Measurements from ENCODE around the gene CEMIP.
"Not testable (repeated sequence)": the region's sequence is repeated elsewhere in the genome, so short reads cannot be mapped to it uniquely, and the experiment has no call there.

CEMIP gene

DNA sequence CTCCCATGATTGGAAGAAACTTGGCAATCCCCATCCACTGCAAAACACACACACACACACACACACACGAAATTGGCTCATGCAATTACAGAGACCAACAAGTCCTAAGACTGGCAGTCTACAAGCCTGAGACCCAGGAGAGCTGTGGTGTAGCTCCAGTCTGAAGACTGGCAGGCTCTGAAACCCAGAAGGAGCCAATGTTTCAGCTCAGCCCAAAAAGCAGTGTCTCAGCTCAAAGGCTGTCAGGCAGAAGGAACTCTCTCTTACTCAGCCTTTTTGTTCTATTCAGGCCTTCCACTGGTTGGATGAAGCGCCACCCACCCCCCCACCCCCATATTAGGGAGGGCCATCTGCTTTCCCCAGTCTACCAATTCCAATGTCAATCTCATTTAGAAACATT is 178.4 kb downstream of the CEMIP start:
- DNase-seq, result no peak

DNA sequence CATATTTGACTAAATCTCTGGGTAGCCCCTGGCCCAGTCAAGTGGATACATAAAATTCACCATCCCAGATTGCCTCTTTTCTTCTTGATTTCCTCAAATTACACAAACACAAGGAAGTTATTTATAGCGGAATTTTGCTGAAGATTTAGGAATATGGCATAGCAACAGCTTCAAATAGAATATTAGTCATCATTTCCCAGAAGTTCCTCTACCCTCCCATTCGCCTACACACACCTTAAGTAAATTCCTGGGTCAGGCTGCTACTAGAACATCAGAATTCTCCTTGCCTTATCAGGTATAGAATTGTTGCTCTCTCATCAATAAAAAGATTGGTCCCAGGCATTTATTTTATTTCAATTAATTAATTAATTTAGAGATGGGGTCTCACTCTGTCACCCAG is 178.8 kb downstream of the CEMIP start:
- DNase-seq, result no peak

DNA sequence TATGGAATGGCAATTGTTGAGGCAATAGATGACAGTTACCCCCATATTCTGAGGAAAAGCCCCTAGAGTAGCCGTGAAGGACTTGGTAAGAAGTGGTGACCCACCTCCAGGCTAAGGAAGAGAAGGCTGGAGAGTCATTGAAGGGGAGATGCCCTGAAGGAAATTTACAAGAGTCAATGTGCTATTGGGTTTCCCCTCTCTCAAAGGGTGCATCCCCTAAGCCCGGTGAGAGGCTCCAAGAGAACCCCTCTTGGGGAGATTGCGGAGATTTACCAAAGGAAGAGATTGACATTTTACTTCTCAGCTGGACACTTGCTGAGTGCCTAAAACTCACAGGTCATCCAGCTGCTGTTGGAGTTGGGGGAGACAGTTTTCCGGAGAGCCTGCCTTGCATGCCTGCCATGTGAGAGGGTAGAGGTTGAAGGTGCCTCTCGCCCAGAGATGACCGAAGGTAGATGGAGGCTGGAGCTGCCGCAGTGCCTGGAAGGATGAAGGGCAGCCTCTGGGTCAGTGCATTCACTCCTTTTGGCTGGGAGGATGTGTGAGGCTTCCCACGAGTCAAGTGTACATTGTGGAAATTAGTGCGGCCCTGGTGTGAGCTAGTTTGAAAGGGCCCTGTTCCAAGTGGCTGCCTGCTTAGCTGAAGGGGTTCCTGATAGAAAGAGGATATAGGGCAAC is 179.8 kb downstream of the CEMIP start:
- no peak for DNase-seq

DNA sequence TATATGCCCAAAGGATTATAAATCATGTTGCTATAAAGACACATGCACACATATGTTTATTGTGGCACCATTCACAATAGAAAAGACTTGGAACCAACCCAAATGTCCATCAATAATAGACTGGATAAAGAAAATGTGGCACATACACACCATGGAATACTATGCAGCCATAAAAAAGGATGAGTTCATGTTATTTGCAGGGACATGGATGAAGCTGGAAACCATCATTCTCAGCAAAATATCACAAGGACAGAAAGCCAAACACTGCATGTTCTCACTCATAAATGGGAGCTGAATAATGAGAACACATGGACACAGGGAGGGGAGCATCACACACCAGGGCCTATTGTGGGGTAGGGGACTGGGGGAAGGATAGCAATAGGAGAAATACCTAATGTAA is 186.3 kb downstream of the CEMIP start:
- not testable (repeated sequence) for DNase-seq

DNA sequence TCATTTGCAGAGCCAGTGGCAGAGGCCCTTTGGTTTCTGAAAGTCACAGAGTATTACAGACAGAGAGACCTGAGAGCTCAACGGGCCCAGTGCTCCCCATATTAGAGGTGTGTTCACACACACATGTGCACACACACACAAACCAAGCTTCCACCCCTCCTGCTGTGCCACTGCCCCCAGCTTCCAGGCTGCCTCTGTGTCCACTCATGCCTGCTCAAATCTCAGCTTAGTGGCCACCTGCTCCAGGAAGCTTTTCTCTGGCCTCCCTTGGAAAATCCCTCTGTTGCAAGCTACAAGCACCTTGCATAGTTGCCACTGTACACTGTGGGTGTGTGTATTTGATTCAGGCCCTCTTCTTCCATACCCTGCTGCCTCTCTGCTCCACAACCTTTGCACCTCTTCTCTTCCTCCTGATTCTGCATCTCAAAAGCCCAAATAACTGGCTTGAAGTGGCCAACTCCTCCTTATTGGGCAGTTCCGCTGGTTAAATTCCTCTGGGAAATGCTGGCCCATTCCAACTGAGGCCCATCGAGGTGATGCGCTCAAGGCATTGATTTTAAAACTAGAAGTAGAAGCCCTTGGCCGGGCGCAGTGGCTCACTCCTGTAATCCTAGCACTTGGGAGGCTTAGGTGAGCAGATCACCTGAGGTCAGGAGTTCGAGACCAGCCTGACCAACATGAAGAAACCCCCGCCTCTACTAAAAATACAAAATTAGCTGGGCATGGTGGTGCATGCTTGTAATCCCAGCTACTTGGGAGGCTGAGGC is 187.4 kb downstream of the CEMIP start:
- no peak for DNase-seq

DNA sequence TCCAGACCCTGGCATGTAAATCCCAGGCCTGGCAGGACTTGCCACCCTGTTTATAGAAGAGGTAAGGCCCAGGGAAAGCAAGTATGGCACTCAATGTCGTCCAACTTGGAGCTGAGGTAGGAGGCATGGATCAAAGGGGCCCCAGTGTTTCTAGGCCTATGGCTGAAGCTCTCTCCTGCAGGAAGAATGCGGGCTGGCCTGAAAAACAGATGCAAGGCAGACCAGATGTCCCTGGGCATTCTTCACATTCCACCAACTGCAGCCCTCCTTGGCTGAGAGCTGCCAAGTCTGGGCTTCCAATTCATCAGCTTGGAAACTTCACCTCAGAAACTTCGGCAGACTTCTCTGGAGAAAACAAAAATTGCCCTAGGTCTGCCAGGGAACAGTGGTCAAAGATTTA is 188.3 kb downstream of the CEMIP start:
- no peak for DNase-seq

DNA sequence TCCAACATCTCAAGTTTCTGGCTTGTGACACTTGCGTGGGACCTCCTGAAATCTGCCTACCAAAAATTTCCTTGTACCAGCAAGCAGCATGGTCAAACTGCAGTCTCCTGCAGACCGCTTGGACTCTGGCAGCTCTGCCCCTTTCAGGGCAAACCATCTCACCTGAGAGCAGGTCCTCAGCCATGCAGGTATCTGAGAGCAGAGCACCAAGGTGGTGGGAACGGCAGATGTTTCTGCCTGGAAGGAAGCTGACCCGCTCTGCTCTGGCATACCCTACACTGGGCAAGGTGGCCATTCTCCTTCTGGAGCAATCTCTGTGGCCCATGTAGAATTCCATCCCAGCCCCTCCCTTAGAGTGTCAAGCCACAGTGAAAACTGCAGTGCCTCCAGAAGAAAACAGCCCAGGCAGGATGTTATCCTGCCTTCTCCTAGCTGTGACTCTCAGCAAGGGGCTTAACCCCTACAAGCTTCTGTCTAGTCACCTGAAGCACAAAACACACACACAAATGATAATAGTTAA is 188.9 kb downstream of the CEMIP start:
- no peak for DNase-seq

DNA sequence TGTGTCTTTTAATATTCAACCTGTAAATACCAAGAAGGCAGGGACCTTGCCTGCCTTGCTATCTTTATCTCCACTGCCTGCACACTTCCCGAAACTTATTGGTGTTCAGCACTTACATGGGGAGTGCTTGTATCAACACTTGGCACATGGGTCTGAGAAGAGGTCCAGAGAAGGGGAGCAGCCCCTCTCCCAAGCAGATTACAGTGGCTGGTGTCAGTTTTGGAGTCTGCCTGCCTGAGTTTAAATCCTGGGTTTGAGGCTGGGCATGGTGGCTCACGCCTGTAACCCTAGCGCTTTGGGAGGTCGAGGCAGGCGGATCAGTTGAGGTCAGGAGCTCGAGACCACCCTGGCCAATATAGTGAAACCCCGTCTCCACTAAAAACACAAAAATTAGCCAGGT is 190.1 kb downstream of the CEMIP start:
- no peak for DNase-seq

DNA sequence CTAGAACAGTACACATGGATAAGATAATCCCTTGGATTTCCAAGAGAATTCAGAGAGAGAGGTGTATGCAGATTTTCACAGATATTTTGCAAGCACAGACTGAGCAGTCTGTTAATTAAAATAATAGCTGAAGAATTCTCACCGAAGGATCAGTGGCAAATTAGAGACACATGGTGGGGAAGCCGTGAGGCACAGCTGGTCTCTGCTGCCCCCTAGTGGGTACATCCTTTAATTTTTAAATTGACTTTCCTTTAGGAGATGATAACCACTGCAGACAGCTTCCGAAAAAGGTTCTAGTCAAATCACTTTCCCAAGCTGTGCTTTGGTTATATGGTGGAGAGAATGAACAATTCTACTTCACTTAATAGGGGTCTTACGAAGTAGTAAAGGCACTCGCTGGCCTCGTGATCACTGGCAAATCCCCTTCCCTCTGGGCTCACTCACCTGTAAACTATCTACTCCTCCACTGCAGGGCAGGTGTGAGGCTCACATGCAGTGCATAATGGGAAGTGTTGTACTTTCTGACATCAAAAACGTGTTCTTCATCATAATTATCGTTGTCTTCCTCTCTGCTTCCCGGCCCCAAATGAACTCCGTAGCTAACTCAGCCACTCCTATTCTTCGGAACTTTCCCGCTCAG is 191.0 kb downstream of the CEMIP start:
- peak; percentile 28 to 78 for DNase-seq

DNA sequence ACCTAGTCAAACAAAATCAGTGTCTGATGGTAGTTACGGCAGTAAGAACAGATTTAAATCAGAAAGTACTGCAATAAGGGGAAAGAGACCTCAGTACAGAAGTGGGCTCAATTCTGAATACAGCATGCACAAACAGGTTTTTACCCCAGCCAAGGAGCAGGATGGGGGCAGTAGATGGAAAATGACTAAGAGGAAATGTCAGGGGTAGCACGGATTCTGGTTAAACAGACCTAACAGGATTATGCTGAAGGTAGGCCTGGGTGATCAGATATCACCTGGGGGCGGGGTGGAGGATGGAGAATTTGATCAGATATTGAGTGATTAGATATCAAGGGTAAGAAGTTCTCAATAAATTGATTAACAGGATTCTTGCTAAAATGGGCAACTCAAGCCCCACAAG is 191.5 kb downstream of the CEMIP start:
- DNase-seq, result no peak

DNA sequence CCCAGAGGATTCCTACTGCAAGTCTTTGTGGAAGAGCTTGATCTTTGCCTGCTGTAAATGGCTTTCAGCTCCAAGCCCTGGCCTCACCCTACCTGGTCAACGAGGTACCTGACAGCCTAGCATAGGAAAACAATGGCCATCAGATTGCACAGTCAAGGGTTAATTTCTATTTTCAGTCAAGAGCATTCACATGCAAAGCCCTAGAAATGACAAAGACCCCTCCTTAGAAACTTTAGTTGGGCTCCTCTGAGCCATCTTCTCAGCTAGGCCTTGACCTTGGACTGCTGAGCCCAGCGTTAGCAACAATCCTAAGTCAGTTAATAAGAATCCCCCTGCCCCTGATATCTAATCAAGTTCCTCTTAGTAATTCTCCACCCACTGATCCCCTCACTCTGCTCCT is 192.0 kb downstream of the CEMIP start:
- DNase-seq, result no peak

DNA sequence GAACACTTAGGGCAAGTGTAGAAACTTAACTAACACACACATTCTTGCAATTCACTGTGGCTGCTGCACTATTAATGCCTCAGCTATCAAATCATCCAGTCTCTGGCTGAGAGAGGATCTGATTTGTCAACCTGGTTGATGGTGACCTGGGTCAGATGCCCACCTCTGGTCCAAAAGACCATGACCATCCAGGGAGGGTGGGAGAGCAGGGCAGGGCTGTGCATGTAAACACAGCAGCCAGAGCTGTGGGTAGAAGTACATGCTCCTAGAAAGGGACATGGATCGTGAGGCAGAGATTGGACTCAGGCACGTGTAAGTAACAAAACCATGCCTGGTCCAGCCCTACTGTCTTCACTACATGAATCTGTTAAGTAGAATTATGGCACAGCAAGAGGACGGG is 193.1 kb downstream of the CEMIP start:
- no peak for DNase-seq

DNA sequence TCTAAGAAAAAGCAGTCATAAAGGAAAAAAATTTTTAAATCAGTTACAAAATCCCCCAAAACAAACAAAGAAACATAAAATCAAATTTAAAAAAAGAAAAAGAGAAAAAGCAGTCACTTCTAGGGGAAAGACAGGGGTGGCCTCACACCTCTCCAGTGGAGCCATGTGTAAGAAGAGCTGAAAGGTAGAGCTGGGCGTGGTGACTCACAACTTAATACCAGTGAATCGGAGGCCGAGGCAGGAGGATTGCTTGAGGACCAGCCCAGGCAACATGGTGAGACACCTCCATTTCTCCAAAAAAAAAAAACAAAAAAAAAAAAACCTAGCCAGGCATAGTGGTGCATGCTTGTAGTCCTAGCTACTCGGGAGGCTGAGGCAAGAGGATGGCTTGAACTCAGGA is 195.7 kb downstream of the CEMIP start:
- no peak for DNase-seq

DNA sequence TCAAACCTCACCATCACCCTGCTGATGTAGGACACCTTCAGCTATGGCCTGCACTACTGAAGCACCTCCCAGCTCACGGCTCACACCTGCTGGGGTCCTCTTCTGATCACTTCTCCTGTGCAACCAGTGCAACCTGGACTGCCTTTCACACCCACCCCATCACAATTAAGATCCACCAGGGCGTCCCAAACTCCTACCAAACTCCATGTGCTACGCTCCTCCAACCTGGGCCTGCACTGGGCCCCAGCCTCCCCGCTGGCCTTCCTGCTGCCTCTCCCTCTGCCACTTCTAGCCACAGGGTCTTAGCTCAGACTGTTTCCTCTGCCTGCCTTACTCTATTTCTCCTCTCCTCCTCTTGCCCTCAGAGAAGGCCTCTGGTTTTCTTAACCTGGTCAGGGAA is 197.7 kb downstream of the CEMIP start:
- DNase-seq, result no peak

DNA sequence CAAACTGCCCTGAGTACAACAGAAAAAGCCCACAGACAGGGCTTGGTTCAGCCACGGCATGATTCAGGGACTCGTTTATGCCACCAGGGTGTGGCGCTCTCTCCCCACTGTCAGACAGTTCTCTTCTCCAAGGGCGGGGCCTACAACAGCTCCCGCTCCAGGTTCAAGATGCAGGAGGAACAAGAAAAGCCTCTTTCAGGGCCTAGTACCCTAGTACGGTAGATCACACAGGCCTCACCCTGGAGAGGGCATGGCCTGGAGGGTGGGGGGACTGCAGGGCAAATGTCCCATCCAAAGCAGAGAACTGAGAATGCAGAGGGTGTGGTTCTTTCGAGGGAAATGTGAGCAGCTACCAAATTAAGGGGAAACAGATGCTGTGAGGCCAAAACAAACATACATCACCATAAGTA is 198.5 kb downstream of the CEMIP start:
- DNase-seq, result peak; percentile 49 to 57

DNA sequence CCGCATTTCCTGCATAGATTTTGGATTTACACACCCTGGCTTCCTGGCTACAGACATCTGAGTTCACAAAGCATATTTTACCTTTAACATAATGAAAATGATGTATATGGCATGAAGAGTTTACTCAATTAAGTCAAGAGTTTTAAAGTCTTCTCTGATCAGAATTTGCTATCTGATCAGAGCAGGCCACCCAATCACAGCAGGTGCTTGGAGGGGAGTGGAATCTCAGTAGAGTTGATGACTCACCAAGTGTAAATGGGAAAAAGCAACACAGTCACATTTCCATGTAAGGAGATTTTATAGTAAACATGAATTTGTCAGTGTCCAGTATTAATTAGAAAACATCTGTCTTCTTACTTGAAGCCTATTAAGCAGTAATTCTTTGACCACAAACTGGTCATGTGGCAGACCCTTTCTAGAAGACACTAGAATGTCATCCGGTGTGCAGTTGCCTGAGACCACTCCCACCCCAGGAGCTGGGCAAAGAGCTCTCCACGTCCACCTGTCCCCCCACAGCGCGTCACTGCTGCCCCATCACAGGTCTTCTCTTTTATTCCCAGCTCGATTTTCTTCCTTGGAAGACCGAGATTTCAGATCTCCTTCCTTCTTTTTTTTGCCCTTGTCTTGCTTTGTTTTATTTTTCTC is 199.6 kb downstream of the CEMIP start:
- DNase-seq, result no peak

DNA sequence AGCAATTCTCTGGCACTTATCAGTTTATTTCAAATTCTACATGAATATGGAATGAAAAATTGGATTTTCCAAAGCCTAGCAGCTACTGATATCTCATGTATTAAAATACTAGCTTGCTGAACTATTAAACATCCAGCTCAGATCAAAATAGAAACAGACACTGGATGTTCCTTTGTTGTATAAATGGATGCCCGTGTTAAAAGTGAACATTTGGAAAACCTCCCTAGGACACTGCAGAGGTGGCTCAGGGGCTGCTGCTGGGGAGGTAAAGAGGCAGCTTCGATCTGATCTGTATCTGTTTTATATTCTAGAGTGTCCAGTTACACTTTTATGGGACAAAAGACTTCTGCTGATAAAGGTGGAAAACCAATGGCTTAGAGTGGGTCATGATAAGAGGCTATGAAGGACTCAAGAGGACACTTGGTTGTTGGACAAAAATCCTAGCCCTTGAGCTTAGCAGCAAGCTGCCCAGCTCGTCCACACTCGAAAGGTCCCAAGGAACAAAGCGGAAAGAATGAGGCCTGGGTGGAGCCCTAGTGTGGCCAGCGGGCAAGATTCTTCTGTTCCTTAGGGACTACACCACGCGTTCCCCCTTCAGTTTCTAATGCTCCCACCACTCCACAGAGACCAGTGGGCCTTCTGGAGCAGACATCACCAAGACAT is 200.5 kb downstream of the CEMIP start:
- no peak for DNase-seq

DNA sequence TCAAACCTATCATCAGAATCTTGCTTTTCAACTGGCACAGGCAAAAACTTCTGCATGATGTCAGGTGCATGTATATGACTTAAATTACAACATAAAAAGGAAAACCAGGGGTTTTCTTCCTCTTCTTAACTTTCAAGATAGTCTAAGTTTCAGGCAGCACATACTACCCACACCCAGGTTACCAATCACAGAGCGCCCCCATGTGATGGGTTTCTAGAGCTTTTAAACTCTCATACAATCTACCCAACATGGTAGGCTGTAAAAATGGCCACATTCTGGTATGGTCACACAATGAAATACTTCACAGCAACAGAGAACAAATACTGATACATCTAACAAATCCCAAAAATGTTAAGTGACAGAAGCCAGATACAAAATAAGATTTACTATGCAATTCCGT is 203.0 kb downstream of the CEMIP start:
- DNase-seq, result no peak

DNA sequence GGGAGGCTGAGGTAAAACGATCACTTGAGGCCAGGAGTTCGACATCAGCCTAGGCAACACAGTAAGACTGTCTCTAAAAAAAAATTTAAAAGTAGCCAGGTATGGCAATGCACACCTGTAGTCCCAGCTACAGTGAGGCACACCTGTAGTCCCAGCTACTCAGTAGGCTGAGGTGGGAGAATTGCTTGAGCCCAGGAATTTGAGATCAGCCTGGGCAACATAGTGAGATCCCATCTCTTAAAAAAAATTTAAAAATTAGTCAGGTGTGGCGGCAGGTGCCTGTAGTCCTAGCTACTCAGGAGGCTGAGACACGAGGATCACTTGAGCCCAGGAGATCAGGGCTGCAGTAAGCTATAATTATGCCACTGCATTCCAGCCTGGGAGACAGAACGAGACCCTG is 203.7 kb downstream of the CEMIP start:
- DNase-seq, result no peak

DNA sequence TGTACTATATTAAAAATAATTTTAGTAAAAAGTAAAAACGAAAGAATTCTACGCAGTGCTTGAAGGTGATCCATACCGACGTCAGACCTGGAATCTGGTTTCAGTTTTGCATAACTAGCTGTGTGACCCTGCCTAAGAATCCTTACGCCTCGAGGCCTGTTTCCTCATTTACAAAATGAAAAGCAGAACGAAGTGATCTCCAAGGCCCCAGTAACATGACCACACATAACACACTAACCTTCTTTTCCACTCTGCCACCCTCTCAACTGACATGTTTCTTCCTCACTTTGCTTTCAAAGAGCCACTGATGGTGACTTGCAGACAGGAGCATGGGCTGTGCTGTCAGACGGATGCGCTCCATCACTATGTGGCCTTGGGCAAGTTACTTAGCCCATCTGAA is 205.7 kb downstream of the CEMIP start:
- DNase-seq, result no peak

DNA sequence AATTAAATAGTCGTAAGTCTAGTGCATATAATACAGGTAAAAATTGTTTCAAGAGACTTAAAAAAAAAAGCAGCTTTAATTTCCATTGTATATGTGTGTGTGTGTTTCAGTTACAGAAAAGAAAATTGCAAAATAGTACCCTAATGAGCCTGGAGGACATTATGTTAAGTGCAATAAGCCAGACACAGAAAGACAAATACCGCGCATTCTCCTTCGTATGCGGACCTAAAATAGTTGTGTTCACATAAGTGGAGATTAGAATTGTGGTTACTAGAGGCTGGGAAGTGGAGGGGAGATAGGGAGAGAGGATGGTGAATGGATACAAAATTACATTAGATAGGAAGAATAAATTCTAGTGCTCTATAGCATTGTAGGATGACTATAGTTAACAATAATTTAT is 206.8 kb downstream of the CEMIP start:
- DNase-seq, result no peak

DNA sequence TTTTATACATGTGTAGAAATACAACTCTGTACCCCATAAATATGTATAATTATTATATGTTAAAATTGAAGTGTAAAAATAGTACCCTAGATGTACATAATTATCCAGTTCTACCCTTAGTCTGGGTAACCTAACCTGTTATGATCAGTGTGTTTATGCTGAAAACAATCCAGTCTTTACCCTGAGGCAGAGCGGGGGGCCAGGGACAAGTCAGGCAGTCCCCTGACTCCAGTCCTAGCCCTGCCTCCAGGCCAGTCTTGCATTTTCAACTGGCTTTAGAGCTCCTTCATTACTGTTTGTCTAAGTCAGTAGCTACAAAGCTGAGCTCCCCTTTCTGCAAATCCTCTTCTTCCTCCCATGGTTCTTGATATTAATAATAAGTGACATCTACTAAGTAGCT is 207.3 kb downstream of the CEMIP start:
- no peak for DNase-seq

Measured in hippocampal formation (tissue), 2 donors.